Osteocyte (in vitro differentiated cells): ENCODE data around the gene PHRF1. TPM values are rescaled to one million over a fixed set of nuclear protein-coding genes. Genes with fewer than 3 reads are reported as not detected.
A peak's percentile ranks its signal among the peaks of the same experiment; 100 is the strongest.

Experiments
- DNase-seq: peaks from one replicate; pipeline ENCODE4 v3.0.0; 2021; ENCODE audit warnings: mixed read lengths; ENCODE audit not compliant: unreplicated experiment; ENCODE audit errors: extremely low spot score
- H3K27ac Mint-ChIP-seq: one replicate; pipeline ENCODE4 v1.8.0; 2021; ENCODE audit warnings: mild to moderate bottlenecking, mixed read lengths; ENCODE audit not compliant: unreplicated experiment
- H3K27me3 Mint-ChIP-seq: one replicate; pipeline ENCODE4 v1.8.0; 2021; ENCODE audit warnings: mixed read lengths; ENCODE audit not compliant: unreplicated experiment
- H3K36me3 Mint-ChIP-seq: one replicate; pipeline ENCODE4 v1.8.0; 2021; ENCODE audit warnings: mixed read lengths; ENCODE audit not compliant: unreplicated experiment
- H3K4me1 Mint-ChIP-seq: one replicate; pipeline ENCODE4 v1.8.0; 2021; ENCODE audit warnings: mixed read lengths; ENCODE audit not compliant: unreplicated experiment
- H3K4me3 Mint-ChIP-seq: one replicate; pipeline ENCODE4 v1.8.0; 2021; ENCODE audit warnings: mild to moderate bottlenecking, moderate library complexity, mixed read lengths; ENCODE audit not compliant: unreplicated experiment
- H3K9me3 Mint-ChIP-seq: one replicate; pipeline ENCODE4 v1.8.0; 2021; ENCODE audit warnings: mixed read lengths; ENCODE audit not compliant: unreplicated experiment
- CTCF ChIP-seq: fragments of 200-600 bp; sonication (generic); IDR thresholded peaks from 2 replicates; pipeline ENCODE4 v1.5.0; 2021; ENCODE audit warnings: antibody characterized with exemption, mild to moderate bottlenecking, moderate library complexity
- total RNA-seq: library from RNA; stranded (reverse); gene quantifications from 2 replicates; pipeline ENCODE4 v1.2.1, GENCODE V29; 2021

PHRF1 gene
- total RNA-seq, 1 donor from 2014 or later = 31.5 TPM

- peaks cover 13% of the 10 kb centered on the region for H3K4me1 Mint-ChIP-seq
- no peaks in the 10 kb centered on the region for H3K9me3 Mint-ChIP-seq
- no peak for TF ChIP-seq CTCF
- peak; percentile 93 for DNase-seq
- peaks cover 3% of the 10 kb centered on the region for H3K36me3 Mint-ChIP-seq
- H3K27ac Mint-ChIP-seq = peak within 1 kb of the TSS; percentile 79
- no peaks in the 10 kb centered on the region for H3K27me3 Mint-ChIP-seq
- H3K4me3 Mint-ChIP-seq = peak within 1 kb of the TSS; percentile 81
Observed at GRCh38 chr11:536841-537621, 39.2 kb upstream of the PHRF1 start, which contains the start of gene LRRC56. Gene LRRC56, plus strand, starts transcription at chr11:537527. Its CDS starts 3,158 bp downstream, at chr11:540685.

GRCh38 chr11:537622-538430 is 38.4 kb upstream of the PHRF1 start:
- Mint-ChIP-seq H3K36me3 (no peaks in the 10 kb centered on the region), H3K27ac (no peak overlapping the region), H3K4me3 (peak overlapping the region; percentile 29), H3K4me1 (peaks cover 13% of the 10 kb centered on the region), H3K9me3 (no peaks in the 10 kb centered on the region), H3K27me3 (no peaks in the 10 kb centered on the region)
- DNase-seq = no peak
- TF ChIP-seq CTCF = no peak

GRCh38 chr11:538431-539051 is 37.7 kb upstream of the PHRF1 start:
- no peak for TF ChIP-seq CTCF
- no peaks in the 10 kb centered on the region for H3K9me3 Mint-ChIP-seq
- DNase-seq = no peak
- H3K36me3 Mint-ChIP-seq = no peaks in the 10 kb centered on the region
- no peak overlapping the region for H3K4me3 Mint-ChIP-seq
- H3K27me3 Mint-ChIP-seq = no peaks in the 10 kb centered on the region
- H3K4me1 Mint-ChIP-seq = peaks cover 13% of the 10 kb centered on the region
- no peak overlapping the region for H3K27ac Mint-ChIP-seq

GRCh38 chr11:539971-540481 is 36.2 kb upstream of the PHRF1 start:
- no peak overlapping the region for H3K4me3 Mint-ChIP-seq
- H3K4me1 Mint-ChIP-seq = peaks cover 9% of the 10 kb centered on the region
- H3K9me3 Mint-ChIP-seq = no peaks in the 10 kb centered on the region
- no peaks in the 10 kb centered on the region for H3K36me3 Mint-ChIP-seq
- no peaks in the 10 kb centered on the region for H3K27me3 Mint-ChIP-seq
- TF ChIP-seq CTCF = no peak
- DNase-seq = no peak
- no peak overlapping the region for H3K27ac Mint-ChIP-seq
